ENCODE data around the gene CHKB. TPM values are rescaled to one million over a fixed set of nuclear protein-coding genes. Genes with fewer than 3 reads are reported as not detected.

The CHKB gene
- total RNA-seq, 5 donors from 2014 or later (not counting 1 experiment from before 2014, with no cell fraction given), result 151 to 209 (median 203) TPM

DNA sequence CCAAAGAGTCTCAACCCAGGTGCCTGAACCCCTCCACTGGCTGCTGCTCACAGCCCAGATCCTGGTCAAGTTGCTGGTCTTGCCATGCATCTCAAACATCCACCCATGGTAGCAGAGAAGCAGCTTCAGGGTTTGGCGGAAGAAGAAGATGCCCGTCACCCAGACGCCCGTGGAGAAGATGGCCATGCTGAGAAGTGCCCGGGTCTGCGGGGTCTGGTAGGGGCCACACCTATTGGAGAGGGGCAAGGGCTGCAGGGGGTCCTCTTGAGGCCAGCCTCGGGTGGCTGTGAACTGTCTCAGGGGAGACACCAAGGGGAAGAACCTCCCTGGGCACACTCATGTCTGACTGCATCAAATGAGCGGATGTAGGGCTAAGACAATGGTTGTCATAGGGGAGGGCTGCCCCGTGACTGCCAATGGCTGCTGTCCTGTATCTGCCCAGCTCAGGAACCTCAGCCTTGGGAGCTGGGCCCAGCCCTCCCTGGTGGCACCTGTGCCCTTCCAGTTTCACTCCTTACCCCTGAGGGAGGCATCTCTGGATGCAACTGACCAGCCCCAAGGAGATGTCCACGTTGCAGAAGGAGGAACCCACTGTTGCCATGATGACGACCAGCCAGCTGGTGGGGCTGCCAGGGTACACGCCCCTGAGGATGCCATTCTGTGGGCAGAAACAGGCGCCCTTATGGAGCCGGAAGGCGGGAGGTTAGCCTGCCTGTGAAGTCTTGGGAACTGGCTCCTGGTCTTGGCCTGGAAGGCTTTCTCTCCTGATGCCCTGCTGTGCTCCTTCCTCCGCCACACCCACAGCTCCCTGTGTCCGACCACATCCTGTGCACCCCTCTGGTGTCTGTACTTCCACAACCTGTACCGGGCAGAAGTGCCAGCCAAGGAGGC lies 5.6 kb downstream of the CHKB start:
- no peaks in the 10 kb centered on the region for H3K27me3 ChIP-seq (replicated peaks in 1 of 2; ENCODE audit: control insufficient read depth in 2 of 2, extremely low read depth in 1 of 2, insufficient read depth in 2 of 2, low read length in 1 of 2)

DNA sequence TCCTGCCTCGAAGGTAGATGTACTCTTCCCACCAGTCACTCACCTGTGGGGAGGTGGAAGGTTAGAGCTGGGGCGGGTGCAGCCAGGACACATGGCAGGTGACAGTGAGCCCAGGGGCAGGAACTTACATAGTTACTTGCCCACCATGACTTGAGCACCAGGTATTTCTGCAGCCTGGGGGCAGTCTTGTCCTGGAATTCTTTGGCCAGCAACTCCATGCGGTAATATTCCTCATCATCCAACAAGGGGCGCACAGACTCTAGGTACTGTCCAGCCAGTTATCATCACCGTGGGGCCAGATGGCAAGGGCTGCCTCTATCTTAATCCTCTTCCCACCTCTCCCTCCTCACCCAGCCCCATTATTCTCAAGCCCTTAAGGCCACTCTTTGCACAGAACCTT lies 6.6 kb downstream of the CHKB start:
- no peaks in the 10 kb centered on the region for H3K27me3 Mint-ChIP-seq
- POLR2A ChIA-PET, result no interaction called here
- Histone ChIP-seq H3K27ac (ENCODE audit: low read length) (no peak overlapping the region), H3K9me3 (no peaks in the 10 kb centered on the region), H3K27me3 (replicated peaks in 1 of 2; ENCODE audit: control insufficient read depth in 2 of 2, extremely low read depth in 1 of 2, insufficient read depth in 2 of 2, low read length in 1 of 2) (no peaks in the 10 kb centered on the region), H3K36me3 (ENCODE audit: control insufficient read depth in 2 of 2, extremely low read depth in 1 of 2, insufficient read depth in 1 of 2, low read length in 1 of 2) (peaks cover 16 to 24% of the 10 kb centered on the region in 2 donors), H3K4me1 (ENCODE audit: control insufficient read depth in 1 of 2, extremely low read depth in 1 of 2, insufficient read depth in 2 of 2, low read length in 2 of 2) (peaks cover 0 to 16% of the 10 kb centered on the region in 2 experiments), H3K4me3 (ENCODE audit: control insufficient read depth in 1 of 2, extremely low read depth in 1 of 2, low read length in 1 of 2) (no peak overlapping the region)
- DNase-seq, result no peak
- H3K4me3 Mint-ChIP-seq, result no peak overlapping the region
- H3K36me3 Mint-ChIP-seq, result peaks cover 28% of the 10 kb centered on the region
- H3K27ac Mint-ChIP-seq, result no peak overlapping the region
- no peak for ATAC-seq (replicated peaks in 1 of 4)
- WGBS (ENCODE audit: insufficient coverage), result 88% methylated on average over 3 of the region's 5 CpGs
- CTCF ChIA-PET, result interaction anchor here in 1 of 2 donors (0.6 kb wide), 1 partner anchor 9 kb away, joined by 3 read pairs; no protein-coding TSS in a partner anchor
- H3K9me3 Mint-ChIP-seq, result no peaks in the 10 kb centered on the region
- peaks cover 17 to 19% (median 18%) of the 10 kb centered on the region in 3 donors for H3K4me1 Mint-ChIP-seq

More for the DNA sequence above, 5.6 kb downstream of the CHKB start:
- DNase-seq (no peak), ATAC-seq (replicated peaks in 1 of 4) (no peak)
- no peaks in the 10 kb centered on the region for H3K9me3 Mint-ChIP-seq
- 87% methylated on average over 15 of the region's 18 CpGs for WGBS (ENCODE audit: insufficient coverage)
- peaks cover 18 to 29% (median 23%) of the 10 kb centered on the region in 3 donors for H3K4me1 Mint-ChIP-seq
- Histone ChIP-seq H3K4me1 (ENCODE audit: control insufficient read depth in 1 of 2, extremely low read depth in 1 of 2, insufficient read depth in 2 of 2, low read length in 2 of 2) (peaks cover 4 to 26% of the 10 kb centered on the region in 2 experiments), H3K4me3 (ENCODE audit: control insufficient read depth in 1 of 2, extremely low read depth in 1 of 2, low read length in 1 of 2) (no peak overlapping the region), H3K27ac (ENCODE audit: low read length) (no peak overlapping the region), H3K9me3 (no peaks in the 10 kb centered on the region), H3K36me3 (ENCODE audit: control insufficient read depth in 2 of 2, extremely low read depth in 1 of 2, insufficient read depth in 1 of 2, low read length in 1 of 2) (peaks cover 12 to 16% of the 10 kb centered on the region in 2 donors)
- peak overlapping the region in 1 of 3 donors; percentile 24 for H3K4me3 Mint-ChIP-seq
- no peaks in the 10 kb centered on the region for H3K27me3 Mint-ChIP-seq
- H3K36me3 Mint-ChIP-seq, result peaks cover 22% of the 10 kb centered on the region
- ChIA-PET POLR2A (no interaction called here), CTCF (interaction anchor here in 1 of 2 donors (0.9 kb wide), 1 partner anchor 23 kb away, joined by 3 read pairs; no protein-coding TSS in a partner anchor)
- H3K27ac Mint-ChIP-seq, result no peak overlapping the region

DNA sequence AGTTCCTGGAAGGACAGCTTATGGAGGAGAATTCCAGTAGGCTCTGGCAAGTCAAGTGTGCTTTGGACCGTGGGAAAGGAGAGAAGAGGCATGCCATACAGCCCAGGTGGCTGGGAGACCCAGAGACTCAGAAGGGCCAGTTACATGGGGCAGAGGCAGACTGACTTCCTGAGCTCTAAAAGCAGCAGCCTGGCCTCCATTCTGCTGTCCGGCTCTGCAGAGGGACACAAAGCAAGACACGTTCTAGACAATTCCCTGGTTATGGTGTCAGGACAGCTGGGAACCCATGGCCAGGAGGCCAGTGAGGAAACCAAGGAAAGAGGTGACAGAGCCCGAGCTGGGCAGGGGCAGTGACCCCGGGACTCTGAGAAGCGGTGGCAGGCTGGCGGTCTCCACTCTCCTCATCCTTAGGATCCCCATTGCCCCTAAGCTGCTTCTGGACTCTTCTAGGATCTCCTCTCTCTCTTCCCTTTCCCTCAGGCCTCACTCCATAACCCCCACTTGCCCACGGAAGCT lies 7.2 kb downstream of the CHKB start:
- no peak for ATAC-seq (replicated peaks in 1 of 4)
- Histone ChIP-seq H3K4me1 (ENCODE audit: control insufficient read depth in 1 of 2, extremely low read depth in 1 of 2, insufficient read depth in 2 of 2, low read length in 2 of 2) (peaks cover 0 to 15% of the 10 kb centered on the region in 2 experiments), H3K27me3 (replicated peaks in 1 of 2; ENCODE audit: control insufficient read depth in 2 of 2, extremely low read depth in 1 of 2, insufficient read depth in 2 of 2, low read length in 1 of 2) (no peaks in the 10 kb centered on the region), H3K27ac (ENCODE audit: low read length) (no peak overlapping the region), H3K9me3 (no peaks in the 10 kb centered on the region), H3K36me3 (ENCODE audit: control insufficient read depth in 2 of 2, extremely low read depth in 1 of 2, insufficient read depth in 1 of 2, low read length in 1 of 2) (peaks cover 19 to 30% of the 10 kb centered on the region in 2 donors), H3K4me3 (ENCODE audit: control insufficient read depth in 1 of 2, extremely low read depth in 1 of 2, low read length in 1 of 2) (no peak overlapping the region)
- CTCF ChIA-PET, result no interaction called here
- Mint-ChIP-seq H3K27ac (no peak overlapping the region), H3K4me1 (peaks cover 15 to 18% (median 16%) of the 10 kb centered on the region in 3 donors), H3K4me3 (no peak overlapping the region), H3K27me3 (no peaks in the 10 kb centered on the region), H3K36me3 (peaks cover 31% of the 10 kb centered on the region), H3K9me3 (no peaks in the 10 kb centered on the region)
- POLR2A ChIA-PET, result no interaction called here
- DNase-seq, result no peak
- WGBS (ENCODE audit: insufficient coverage), result 93% methylated on average over 7 of the region's 8 CpGs

DNA sequence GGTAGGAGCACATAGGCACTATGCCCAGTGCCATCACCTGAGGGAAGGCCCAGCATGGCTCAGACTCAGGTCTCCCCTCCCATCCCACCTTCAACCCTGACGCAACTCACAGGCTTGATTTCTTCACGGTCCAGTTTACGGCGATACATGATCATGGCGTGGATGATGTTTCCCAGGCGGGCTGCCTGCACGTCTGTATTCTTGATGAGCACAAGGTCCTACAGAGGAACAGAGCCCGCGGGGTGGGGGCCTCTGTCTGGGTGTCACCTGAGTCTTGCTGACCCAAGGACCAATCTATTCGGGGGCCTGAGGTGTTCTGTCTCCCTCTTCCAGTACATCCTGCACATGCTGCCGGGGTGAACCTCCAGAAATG lies 8.3 kb downstream of the CHKB start:
- ATAC-seq (replicated peaks in 1 of 4), result no peak
- H3K4me3 ChIP-seq (ENCODE audit: control insufficient read depth in 1 of 2, extremely low read depth in 1 of 2, low read length in 1 of 2), result no peak overlapping the region
- no peak for DNase-seq
- 96% methylated on average over 7 of the region's 11 CpGs for WGBS (ENCODE audit: insufficient coverage)
- H3K4me1 ChIP-seq (ENCODE audit: control insufficient read depth in 1 of 2, extremely low read depth in 1 of 2, insufficient read depth in 2 of 2, low read length in 2 of 2), result peaks cover 0 to 15% of the 10 kb centered on the region in 2 experiments
- Mint-ChIP-seq H3K27me3 (no peaks in the 10 kb centered on the region), H3K36me3 (peaks cover 26% of the 10 kb centered on the region), H3K4me3 (no peak overlapping the region), H3K4me1 (peaks cover 7 to 8% (median 7%) of the 10 kb centered on the region in 3 donors), H3K9me3 (no peaks in the 10 kb centered on the region), H3K27ac (no peak overlapping the region)
- H3K27me3 ChIP-seq (replicated peaks in 1 of 2; ENCODE audit: control insufficient read depth in 2 of 2, extremely low read depth in 1 of 2, insufficient read depth in 2 of 2, low read length in 1 of 2), result no peaks in the 10 kb centered on the region
- H3K27ac ChIP-seq (ENCODE audit: low read length), result no peak overlapping the region
- CTCF ChIA-PET, result interaction anchor here in 1 of 2 donors (0.6 kb wide), 1 partner anchor 124 kb away, joined by 5 read pairs; no protein-coding TSS in a partner anchor
- H3K36me3 ChIP-seq (ENCODE audit: control insufficient read depth in 2 of 2, extremely low read depth in 1 of 2, insufficient read depth in 1 of 2, low read length in 1 of 2), result peaks cover 19 to 39% of the 10 kb centered on the region in 2 donors
- POLR2A ChIA-PET, result interaction anchor here in 1 of 2 donors (0.6 kb wide), 2 partner anchors 19 to 159 kb away, joined by 3 to 11 read pairs; no protein-coding TSS in a partner anchor
- H3K9me3 ChIP-seq, result no peaks in the 10 kb centered on the region

DNA sequence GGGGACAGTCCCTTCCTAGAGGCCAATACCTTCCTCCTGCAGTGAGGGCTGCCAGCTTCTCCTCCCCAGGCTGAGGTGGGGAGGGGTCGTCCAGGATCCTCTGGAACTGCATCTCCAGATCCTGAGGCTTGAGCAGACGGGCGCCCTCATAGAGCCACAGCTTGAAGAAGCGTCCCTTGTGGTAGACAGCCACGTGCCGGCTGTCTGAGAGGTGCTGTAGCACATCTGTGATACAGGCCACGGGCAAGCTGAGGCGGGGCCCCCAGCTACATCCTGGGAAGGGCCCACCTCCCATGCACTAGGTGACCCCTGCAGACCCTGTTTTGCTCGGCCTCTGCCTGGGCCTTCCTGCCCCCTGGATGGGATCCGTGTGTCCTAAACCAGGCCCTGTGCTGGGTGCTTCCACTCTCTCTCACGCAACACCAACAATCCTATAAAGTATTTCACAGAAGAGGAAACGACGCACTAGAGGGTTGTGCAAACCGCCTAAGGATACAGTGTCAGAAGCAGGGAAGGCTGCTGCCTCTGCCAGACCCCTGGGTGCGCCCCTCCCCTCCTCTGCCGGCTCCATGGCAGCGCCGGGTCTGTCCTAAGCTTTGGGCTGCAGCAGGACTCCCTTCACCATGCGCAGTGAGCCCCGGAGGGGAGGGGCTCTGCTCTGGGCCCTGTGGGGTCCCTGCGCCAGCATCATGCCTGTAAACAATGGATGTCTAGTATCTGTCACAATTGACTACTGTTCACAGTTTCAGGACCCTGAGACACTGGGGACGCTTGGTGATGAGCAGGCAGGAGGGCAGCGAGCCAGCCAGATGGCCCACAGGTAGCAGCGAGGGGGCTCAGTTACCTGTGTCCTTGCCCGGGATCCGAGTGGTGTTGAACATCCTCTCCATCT lies 8.9 kb downstream of the CHKB start:
- H3K36me3 ChIP-seq (ENCODE audit: control insufficient read depth in 2 of 2, extremely low read depth in 1 of 2, insufficient read depth in 1 of 2, low read length in 1 of 2), result peaks cover 22 to 39% of the 10 kb centered on the region in 2 donors
- H3K27ac ChIP-seq (ENCODE audit: low read length), result no peak overlapping the region
- H3K4me3 ChIP-seq (ENCODE audit: control insufficient read depth in 1 of 2, extremely low read depth in 1 of 2, low read length in 1 of 2), result no peak overlapping the region
- peaks cover 0 to 15% of the 10 kb centered on the region in 2 experiments for H3K4me1 ChIP-seq (ENCODE audit: control insufficient read depth in 1 of 2, extremely low read depth in 1 of 2, insufficient read depth in 2 of 2, low read length in 2 of 2)
- no peak for DNase-seq
- Mint-ChIP-seq H3K4me3 (no peak overlapping the region), H3K9me3 (no peaks in the 10 kb centered on the region), H3K27me3 (no peaks in the 10 kb centered on the region), H3K36me3 (peaks cover 28% of the 10 kb centered on the region), H3K27ac (no peak overlapping the region), H3K4me1 (peaks cover 7 to 8% (median 7%) of the 10 kb centered on the region in 3 donors)
- WGBS (ENCODE audit: insufficient coverage), result 96% methylated on average over 24 of the region's 26 CpGs
- ATAC-seq (replicated peaks in 1 of 4), result no peak
- POLR2A ChIA-PET, result no interaction called here
- no peaks in the 10 kb centered on the region for H3K27me3 ChIP-seq (replicated peaks in 1 of 2; ENCODE audit: control insufficient read depth in 2 of 2, extremely low read depth in 1 of 2, insufficient read depth in 2 of 2, low read length in 1 of 2)
- no peaks in the 10 kb centered on the region for H3K9me3 ChIP-seq
- CTCF ChIA-PET, result no interaction called here

DNA sequence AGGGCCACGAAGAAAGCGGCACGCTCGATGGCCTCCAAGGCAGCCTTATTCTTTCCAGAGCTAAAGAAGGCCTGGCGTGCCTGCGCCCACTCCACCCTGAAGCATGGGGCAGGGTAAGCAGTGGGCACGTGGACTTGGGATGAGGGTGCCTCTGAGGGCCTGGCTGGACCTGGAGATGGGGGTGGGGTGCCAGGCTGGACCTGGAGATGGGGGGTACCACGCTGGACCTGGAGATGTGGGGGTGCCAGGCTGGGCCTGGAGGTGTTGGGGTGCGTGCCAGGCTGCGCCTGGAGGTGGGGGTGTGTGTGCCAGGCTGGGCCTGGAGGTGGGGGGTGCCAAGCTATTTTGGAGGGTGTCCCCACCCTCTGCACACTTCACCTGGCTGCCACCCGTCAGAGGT lies 9.7 kb downstream of the CHKB start:
- ATAC-seq (replicated peaks in 1 of 4) (no peak), DNase-seq (no peak)
- no peak overlapping the region for H3K4me3 Mint-ChIP-seq
- ChIA-PET CTCF (no interaction called here), POLR2A (no interaction called here)
- no peaks in the 10 kb centered on the region for H3K9me3 ChIP-seq
- no peak overlapping the region for H3K4me3 ChIP-seq (ENCODE audit: control insufficient read depth in 1 of 2, extremely low read depth in 1 of 2, low read length in 1 of 2)
- no peaks in the 10 kb centered on the region for H3K9me3 Mint-ChIP-seq
- no peak overlapping the region for H3K27ac Mint-ChIP-seq
- peaks cover 6 to 8% (median 7%) of the 10 kb centered on the region in 3 donors for H3K4me1 Mint-ChIP-seq
- H3K27me3 ChIP-seq (replicated peaks in 1 of 2; ENCODE audit: control insufficient read depth in 2 of 2, extremely low read depth in 1 of 2, insufficient read depth in 2 of 2, low read length in 1 of 2), result no peaks in the 10 kb centered on the region
- H3K36me3 Mint-ChIP-seq, result peaks cover 30% of the 10 kb centered on the region
- no peaks in the 10 kb centered on the region for H3K27me3 Mint-ChIP-seq
- 97% methylated on average over 8 of the region's 11 CpGs for WGBS (ENCODE audit: insufficient coverage)
- H3K36me3 ChIP-seq (ENCODE audit: control insufficient read depth in 2 of 2, extremely low read depth in 1 of 2, insufficient read depth in 1 of 2, low read length in 1 of 2), result peaks cover 26 to 42% of the 10 kb centered on the region in 2 donors
- peaks cover 0 to 8% of the 10 kb centered on the region in 2 experiments for H3K4me1 ChIP-seq (ENCODE audit: control insufficient read depth in 1 of 2, extremely low read depth in 1 of 2, insufficient read depth in 2 of 2, low read length in 2 of 2)
- no peak overlapping the region for H3K27ac ChIP-seq (ENCODE audit: low read length)

Data from T-cell (primary cell).